Liver (tissue), 3 donors: ENCODE results near the gene RCAN3.

ENCODE experiments used
- CTCF ChIP-seq: fragments of 150-350 bp; IDR thresholded peaks from 2 replicates; pipeline ENCODE4 v1.5.1; 2017; ENCODE audit warnings: improper control_type of control experiment, low read depth, low read length; ENCODE audit not compliant: missing input control
- GABPA ChIP-seq, 2 donors: IDR thresholded peaks in 1 of 2; conservative IDR thresholded peaks in 1 of 2; 2 replicates each; pipeline ENCODE4 v1.6.1; 2016; ENCODE audit warnings: antibody characterized with exemption in 2 of 2, mild to moderate bottlenecking in 1 of 2, moderate library complexity in 1 of 2
- YY1 ChIP-seq: IDR thresholded peaks from 2 replicates; pipeline ENCODE4 v1.6.1; 2016; ENCODE audit warnings: antibody characterized with exemption, mild to moderate bottlenecking
- ZBTB33 ChIP-seq: IDR thresholded peaks from 2 replicates; pipeline ENCODE4 v1.6.1; 2016; ENCODE audit warnings: antibody characterized with exemption
- donor health status: healthy.
- donor health status: healthy.

- TF ChIP-seq CTCF = no peak
- no peak for TF ChIP-seq GABPA (IDR thresholded peaks at IDR 0.05 in 1 of 2, conservative IDR thresholded peaks at IDR 0.05 in 1 of 2)
- TF ChIP-seq YY1 = no peak
- TF ChIP-seq ZBTB33 = no peak
Observed at GRCh38 chr1:24545662-24546061, 43.0 kb downstream of the RCAN3 start.
